HG03558 (cell line): ENCODE measurements around the gene CDH13.

Experiments
- ATAC-seq: cut with Tn5 transposase; IDR thresholded peaks from one replicate; pipeline ENCODE4 v1.9.1; 2021; ENCODE audit warnings: moderate number of reproducible peaks; ENCODE audit not compliant: unreplicated experiment; ENCODE audit errors: extremely low read depth

Gene CDH13

DNA sequence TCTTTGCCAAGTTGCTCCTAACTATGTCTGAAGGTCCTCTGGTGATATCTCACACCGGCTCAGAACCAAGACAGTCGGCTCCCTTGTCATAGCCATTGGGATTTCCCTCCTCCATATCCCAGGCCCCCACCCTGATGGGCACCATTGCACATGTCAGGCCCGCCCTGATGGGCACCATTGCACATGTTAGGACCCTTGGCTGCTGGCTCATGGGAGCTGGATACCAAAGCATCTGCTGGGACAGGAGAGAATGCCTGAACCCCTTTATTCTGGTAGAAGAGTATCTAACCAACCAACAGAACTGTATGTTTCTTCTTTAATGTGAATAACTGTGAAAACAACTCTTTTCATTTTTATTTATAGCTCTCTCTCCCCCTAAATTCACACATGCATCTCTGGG is 726.5 kb downstream of the CDH13 start:
- ATAC-seq: no peak

DNA sequence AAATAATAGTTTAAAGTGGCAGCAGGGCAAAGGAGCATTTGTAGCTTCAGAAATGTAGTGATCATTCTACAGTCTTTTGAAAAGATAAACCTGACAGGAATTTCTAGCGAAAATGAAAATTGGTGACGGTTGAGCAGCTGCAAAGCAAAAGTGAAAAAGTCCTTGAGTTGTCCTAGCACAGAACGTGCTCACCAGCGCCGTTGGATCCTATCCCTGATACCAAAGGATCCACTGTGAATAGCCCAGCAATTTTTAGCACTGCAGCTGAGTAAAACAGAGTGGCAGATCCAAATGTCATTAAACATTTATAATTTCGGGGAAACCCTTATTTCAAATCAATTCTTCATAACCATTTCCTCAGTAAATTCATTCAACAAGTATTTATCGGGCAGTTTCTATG is 727.2 kb downstream of the CDH13 start:
- ATAC-seq: no peak

DNA sequence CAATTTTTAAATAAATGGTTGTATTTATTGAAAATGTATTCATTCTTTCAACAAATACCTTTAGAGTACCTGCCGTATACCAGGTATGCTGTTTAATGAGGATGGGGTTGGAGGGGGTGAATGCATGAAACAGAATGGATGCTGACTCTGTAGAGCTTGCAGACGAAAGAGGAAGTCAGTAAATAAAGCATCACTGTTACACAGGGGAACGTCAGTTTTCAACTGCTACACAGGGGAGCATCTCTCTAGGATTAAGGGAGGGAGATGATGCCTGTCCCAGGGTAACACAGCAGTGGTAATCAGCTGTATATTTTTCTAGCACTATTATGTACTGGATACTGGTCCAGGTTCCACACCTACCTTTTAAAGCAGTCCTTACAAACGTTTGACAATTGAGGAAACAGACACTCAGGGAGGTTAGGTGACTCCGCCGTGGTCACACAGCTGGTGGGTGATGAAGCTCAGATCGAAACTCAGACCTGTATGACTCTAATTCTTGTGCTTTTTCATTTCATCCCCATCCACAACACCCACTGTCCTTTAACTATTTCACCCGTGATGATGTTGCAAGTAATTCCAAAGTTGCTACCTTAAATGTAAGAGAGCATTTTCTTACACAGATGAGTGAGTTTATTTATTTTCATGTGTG is 728.9 kb downstream of the CDH13 start:
- no peak for ATAC-seq

DNA sequence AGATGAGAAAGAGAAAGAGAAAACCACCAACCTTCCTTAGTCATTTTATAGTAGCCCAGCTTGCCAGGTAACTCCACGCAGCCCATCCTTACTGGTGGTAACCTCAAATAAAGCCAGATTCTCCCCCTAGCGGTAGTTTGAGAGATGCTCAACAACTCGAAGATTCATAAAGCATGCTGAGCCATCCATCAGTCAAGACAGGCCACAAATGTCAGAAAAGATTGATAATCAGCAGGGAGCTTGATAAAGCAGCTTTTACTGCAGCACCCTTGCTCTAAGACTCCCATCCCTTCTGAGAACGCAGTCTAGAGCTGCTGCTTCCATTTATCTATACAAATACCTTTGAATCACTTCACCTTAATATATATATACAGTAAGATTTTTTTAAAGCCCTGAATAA is 729.5 kb downstream of the CDH13 start:
- ATAC-seq: no peak

DNA sequence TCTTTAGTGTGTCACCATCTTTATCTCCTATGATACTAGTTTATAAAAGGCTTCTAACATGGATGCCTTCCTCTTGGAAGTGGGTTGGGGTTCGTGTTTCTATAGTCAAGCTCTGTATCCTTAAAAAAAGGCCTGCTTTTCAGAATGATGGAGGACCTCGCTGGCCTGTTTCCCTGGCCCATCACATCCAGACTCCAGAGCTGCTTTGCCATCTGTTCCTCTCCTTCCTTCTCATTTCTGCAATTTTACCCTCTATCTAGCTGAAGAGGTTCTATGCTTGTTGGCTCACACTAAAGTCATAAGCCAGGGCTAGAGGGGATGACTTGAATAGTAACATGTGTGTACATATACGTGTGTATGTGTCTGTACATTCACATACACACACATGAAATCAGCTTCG is 730.2 kb downstream of the CDH13 start:
- no peak for ATAC-seq

DNA sequence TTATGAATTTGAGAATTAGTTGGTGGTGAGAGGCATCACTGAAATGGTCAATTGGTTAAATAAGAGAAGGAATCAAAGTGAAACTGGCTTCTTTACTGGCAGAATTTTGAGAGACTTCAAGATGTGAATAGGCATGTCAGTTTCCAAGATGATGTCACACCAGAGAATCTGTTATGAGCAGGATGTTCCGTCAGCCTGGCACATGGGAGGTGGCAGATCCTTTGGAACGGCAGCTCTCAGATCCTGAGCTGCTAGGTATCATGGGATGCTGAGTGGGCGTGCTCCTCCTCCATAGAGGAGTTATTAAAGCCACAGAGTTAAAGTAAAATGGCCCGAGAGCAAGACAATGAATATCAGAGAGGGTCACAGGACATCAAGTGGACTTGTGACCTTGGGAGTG is 736.8 kb downstream of the CDH13 start:
- ATAC-seq: no peak

DNA sequence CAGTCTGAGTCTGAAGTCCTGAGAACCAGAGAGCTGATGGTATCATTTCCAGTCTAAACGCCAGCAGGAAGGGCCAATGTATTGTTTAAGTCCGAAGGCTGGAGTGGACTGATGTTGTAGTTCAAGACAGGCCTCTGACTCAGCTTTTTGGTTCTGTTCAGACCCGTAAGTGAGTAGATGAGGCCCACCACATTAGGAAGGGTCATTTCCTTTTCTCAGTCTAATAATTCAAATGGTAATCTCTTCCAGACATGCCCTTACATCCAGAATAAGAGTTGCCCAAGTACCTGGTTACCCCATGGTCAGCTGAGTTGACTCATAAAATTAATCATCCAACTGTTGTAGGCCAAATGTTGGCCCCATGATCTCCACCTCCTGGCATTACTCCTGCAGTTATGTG is 738.4 kb downstream of the CDH13 start:
- no peak for ATAC-seq

DNA sequence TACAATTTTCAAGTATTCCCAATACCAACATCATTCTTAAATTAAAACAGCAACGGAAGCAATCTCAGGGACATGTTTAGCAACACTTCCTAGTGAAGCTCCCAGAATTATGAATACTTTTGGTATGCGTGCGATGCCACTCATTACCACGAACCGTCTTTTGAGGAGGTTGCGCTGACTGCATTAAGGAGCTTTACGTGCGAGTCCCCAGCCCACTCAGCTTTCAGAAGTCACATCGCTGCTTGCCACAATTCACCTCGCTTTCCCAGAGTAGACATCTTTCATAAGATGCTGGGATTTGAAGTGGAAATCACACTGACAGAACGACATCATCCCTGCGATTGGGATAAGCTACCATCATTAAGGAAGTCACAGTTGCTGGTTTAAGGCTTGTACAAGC is 739.5 kb downstream of the CDH13 start:
- ATAC-seq: no peak

DNA sequence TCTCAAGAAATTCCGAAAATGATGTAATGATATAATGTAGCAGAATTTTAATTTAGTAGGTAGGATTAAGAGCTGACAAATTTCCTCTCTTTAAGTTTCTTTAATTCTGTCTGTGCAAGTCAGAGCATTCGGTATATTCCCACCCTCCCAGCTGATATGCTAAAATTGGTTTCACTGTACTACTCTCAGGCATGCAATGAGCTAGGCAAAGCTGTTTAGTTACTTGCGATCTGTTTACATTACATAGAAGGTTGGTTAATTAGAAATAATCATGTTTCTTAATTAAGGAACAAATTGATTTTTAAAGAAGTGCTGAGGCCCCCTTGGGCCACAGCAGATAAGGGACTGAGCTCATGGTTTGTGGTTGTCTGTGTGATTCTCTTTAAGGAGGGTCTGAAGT is 748.2 kb downstream of the CDH13 start:
- no peak for ATAC-seq

DNA sequence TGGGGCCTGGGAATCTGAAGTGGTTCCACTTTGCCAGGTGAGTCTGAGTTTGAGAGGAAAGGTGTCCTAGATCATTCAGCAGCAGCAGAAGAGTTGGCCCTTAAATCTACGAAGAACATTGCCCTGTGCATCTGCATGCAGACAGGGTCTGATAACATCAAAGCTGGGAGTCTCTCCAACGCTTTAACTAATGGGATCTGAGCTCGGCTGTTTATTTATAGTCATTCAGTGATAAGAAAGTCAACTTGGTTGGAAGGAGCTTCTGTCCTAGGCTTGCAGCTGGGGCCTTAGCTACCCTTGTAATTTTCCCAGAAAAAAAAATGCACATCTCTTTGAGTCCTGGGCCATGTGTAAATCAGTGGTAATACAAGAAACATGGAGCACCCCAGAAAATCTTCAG is 763.0 kb downstream of the CDH13 start:
- ATAC-seq: no peak

DNA sequence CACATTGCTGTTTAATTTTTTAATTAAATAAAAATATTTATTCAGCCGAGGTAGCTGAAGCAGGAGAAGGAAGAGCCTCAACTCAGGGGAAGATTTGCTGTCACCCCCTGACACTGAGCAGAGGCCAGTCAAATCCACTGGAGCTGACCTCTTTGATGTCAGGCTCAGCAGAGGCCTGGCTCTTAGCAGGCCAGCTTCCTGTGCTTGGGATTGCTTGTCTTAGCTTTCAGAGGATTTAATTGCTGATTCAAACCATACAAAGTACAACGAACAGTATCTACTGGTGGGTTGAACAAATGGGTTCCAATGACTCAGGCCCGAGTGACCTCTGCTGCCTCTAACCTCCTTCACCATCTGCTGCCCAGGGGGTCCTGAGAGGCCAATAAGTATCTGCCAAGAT is 764.0 kb downstream of the CDH13 start:
- ATAC-seq: no peak

DNA sequence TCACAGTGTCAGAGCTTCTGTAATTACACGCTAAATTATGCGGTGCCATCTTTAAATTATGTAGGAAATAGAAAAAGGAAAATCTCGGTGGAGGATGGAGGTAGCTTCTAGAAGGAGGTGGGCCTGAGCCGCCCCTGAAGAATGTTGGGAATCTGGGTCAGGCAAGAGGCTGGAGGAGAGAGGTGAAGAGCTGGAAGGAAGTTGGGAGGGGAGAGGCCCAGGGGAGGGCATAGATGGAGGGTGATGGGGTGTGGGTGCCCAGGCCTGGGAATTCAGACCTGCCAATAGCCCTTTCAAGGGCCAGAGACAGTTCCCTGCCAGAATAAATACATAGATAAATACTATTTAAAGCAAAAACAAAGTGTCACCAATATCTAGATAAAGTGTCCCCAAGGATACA is 766.0 kb downstream of the CDH13 start:
- ATAC-seq: no peak

DNA sequence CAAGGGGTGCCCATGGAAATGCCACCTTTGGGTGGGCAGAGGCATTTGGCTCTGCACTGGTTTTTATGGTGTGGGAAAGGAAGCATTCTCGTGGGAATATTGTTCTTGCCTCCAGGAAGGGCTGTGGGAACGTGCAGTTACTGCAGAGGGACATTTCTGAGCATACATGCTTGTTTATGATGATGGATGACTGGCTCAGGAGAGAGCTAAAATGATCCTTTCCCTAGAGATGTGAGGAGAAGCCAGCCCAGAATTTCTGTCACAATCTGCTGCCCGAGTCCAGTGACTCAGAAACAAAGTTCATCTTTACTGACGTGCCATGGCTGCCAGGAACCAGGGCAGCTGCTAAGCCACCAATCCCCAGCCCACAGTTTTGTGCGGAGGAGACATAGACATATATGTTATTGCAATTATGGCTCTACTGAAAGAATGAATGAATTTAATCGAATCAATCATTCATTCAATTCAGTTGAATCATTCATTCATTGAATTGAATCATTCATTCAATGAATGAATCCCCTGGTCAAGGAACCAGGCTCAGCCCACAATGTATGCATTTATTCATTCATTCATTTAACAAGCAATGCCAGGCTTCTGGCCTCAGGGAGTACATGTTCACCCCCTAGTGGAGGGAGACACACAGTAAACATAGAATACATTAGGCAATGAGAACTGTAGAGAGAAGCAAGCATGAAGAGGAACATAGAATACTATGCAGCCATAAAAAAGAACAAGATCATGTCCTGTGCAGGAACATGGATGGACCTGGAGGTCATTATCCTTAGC is 766.6 kb downstream of the CDH13 start:
- no peak for ATAC-seq

DNA sequence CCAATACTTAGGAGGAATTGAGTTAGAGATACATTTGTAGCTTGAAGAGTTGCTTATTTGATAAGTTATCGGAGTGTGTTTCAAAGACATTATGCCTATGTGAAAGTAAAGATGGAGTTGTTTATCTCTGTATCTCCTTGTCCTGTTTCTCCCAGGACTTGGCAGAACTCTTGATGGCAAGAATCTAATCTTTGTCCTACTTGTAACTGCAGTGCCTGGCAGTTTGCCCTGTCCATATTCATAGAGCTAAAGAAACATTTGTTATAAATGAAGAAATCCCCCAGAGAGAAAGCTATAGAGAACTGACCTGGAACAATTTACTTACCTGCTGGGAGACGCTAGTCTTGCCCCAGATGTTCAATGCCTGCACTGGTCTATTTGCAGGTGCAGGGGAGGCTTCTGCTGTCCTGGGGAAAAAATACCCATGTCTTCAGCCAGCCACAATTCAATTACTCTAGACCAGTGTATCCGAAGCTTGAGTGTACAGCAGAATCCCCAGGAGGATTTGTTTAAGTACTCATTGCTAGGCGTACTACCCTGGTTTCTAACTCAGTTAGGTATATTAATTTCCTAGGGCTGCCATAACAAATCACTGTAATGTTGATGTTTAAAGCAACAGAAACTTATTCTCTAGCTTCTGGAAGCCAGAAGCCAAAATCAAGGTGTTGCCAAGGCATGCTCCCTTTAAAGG is 771.0 kb downstream of the CDH13 start:
- no peak for ATAC-seq

DNA sequence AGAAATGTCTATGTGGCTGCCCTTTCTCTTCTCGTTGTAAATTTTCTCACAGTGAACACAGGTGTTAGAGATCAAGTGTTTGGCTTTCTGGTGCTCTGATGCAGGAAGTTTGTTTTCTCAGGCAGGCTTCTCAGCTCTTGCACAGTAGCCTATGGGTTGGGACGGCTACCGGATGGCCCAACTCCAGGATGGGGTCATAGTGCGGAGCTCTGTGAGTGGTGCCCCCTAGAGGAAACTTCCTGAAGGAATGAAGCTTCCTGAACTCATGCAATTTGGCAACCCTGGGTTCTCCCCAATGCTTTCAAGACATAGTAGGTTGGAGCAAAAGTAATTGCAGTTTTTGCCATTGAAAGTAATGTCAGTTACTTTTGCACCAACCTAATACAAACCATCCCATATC is 773.5 kb downstream of the CDH13 start:
- no peak for ATAC-seq

DNA sequence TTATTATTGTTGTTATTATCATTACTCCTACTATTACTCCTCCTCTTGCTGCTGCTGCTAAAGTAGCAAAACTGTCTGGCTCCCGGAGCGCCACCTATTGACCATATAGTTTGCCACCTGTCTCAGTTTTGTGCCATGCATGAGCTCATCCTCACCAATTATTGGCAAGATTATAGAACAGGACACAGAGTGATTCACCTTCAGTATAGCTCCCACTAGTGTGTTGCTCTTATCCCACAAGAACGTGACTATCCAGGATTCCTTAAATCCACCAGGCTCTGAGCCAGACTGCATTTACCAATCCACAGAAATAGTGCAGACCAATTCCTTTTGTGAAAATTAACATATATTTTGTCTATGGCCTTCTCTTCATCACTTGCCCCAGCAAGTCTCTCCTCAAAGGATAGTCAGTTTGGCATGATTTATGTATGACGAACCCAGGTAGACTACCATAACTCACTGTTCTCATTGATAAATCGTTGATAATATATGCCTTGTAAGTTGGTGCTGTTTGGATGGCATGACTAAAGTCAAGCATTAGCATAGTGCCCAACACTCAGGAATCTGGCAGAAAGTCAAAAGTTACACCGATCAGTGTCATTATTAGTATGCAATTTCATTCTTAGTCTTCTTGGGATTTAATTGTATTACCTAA is 775.5 kb downstream of the CDH13 start:
- no peak for ATAC-seq

DNA sequence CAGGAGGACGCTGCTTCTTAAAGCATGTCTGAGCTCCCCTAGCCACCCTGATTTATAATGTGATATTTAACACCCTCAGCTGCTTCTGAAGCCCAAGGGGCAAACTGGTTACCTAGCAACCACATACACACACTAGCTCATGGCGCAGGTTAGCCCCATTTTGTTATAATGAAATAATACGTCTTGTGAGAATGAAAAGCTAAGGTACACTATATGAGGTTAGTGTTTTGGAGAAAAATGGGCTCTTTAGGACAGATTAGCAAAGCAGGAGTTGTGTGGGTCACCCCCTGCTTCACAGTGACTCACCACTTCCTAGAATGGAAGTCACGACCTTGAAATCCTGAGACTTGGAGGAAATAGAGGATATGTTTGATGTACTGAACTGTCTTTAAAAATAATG is 776.2 kb downstream of the CDH13 start:
- ATAC-seq: no peak

DNA sequence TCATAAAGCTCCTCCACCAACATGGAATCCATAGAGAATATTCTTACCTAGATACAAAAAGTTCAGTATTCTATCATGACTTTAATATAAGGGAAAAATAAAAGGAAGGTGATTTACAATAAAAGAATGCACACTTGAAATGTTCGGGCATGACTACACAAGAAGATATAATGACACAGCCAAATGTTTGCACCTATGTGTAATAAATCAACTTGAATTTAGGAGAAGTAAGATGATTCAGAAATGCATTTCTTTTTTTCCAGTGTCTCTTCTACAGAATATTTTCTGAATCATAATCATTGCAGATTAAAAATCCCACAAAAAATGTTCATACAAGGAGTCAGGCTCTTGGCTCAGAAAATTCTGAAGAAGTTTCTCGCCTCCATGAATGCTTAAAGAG is 777.0 kb downstream of the CDH13 start:
- ATAC-seq: no peak

DNA sequence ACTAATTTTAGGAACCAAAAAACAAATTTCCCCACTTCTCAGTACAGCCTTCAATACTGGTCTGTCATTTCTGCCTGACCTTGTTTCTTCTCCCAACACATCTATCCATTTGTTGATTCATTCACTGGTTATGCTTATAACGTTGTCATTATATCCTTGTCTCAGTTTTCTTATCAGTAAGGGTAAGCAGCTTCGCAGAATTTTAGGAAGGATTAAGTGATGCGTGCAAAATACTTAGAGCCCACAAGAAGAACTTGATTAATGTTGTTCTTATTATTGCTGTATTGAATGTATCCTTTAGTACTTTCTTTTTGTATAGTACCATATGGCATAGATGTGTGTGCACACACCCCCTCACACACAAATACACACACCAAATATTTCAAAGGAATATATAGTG is 777.5 kb downstream of the CDH13 start:
- no peak for ATAC-seq

DNA sequence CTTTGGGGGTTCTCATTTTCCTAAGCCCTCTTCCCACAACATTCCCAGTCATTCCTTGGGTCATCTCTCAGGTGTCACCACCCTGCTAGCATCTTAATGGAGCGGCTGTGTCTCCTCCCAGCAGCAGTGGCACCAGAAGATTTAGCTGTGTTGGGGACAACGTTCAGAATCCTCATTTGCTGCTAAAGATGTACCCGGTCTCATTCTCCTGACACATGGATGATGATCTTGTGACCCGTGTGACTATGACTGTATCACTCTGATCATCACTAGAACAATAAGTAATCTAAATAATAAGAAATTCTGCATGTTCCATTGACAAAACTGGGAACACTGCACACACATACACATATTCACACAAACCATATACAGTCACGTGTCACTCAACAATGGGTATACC is 781.2 kb downstream of the CDH13 start:
- ATAC-seq: no peak

DNA sequence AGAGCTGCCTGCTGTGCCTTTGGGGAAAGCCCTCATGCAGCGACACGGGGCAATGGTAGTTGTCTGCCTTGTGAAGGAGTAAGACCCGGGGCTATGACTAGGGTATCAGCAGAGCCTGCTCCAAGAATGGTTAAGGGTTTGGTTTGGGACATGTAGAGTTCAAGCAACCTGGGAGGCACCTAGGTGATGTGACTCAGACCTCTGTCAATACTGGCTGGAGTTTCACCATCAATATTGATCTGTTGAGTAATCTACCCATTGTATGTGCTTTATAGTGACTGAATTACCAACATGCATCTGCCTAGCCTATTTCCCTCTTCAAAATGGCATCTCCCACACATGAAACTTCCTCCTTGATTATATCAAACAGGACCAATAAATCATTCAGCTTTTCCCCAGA is 782.6 kb downstream of the CDH13 start:
- no peak for ATAC-seq
